Progenitor cell of endocrine pancreas (in vitro differentiated cells): ENCODE data around the gene OSR1. TPM values are rescaled to one million over a fixed set of nuclear protein-coding genes. Genes with fewer than 3 reads are reported as not detected.

Experiments
- DNase-seq: peaks from one replicate; pipeline ENCODE4 v3.0.0; 2021; ENCODE audit warnings: low spot score; ENCODE audit not compliant: unreplicated experiment
- H3K27ac Mint-ChIP-seq: 2 replicates; pipeline ENCODE4 v1.8.0; 2021; ENCODE audit warnings: mild to moderate bottlenecking, moderate library complexity, mixed read lengths
- H3K27me3 Mint-ChIP-seq: 2 replicates; pipeline ENCODE4 v1.8.0; 2021; ENCODE audit warnings: mixed read lengths
- H3K36me3 Mint-ChIP-seq: 2 replicates; pipeline ENCODE4 v1.8.0; 2022; ENCODE audit warnings: mixed read lengths; ENCODE audit not compliant: insufficient read depth
- H3K4me1 Mint-ChIP-seq: 2 replicates; pipeline ENCODE4 v1.8.0; 2021; ENCODE audit warnings: low read depth, mixed read lengths
- H3K4me3 Mint-ChIP-seq: 2 replicates; pipeline ENCODE4 v1.8.0; 2021; ENCODE audit warnings: low read depth, mild to moderate bottlenecking, moderate library complexity, mixed read lengths
- H3K9me3 Mint-ChIP-seq: 2 replicates; pipeline ENCODE4 v1.8.0; 2021; ENCODE audit warnings: low read depth, mixed read lengths
- CTCF ChIP-seq: fragments of 200-600 bp; sonication (generic); IDR thresholded peaks from one replicate; pipeline ENCODE4 v1.5.0; 2021; ENCODE audit warnings: antibody characterized with exemption, mild to moderate bottlenecking; ENCODE audit not compliant: unreplicated experiment
- total RNA-seq: library from RNA; stranded (reverse); gene quantifications from 2 replicates; pipeline ENCODE4 v1.2.1, GENCODE V29; 2021

OSR1 gene
- total RNA-seq, 1 donor from 2014 or later, result 10.7 TPM

GRCh38 chr2:19377717-19378116 is 19.3 kb upstream of the OSR1 start:
- H3K4me3 Mint-ChIP-seq, result no peak overlapping the region
- H3K27me3 Mint-ChIP-seq, result no peaks in the 10 kb centered on the region
- H3K36me3 Mint-ChIP-seq, result no peaks in the 10 kb centered on the region
- TF ChIP-seq CTCF, result peak; percentile 16
- no peaks in the 10 kb centered on the region for H3K9me3 Mint-ChIP-seq
- H3K27ac Mint-ChIP-seq, result no peak overlapping the region
- no peak for DNase-seq
- H3K4me1 Mint-ChIP-seq, result peaks cover 2% of the 10 kb centered on the region

GRCh38 chr2:19373352-19373751 is 14.9 kb upstream of the OSR1 start:
- H3K27ac Mint-ChIP-seq, result no peak overlapping the region

GRCh38 chr2:19371996-19372582 is 13.7 kb upstream of the OSR1 start:
- DNase-seq, result no peak
- Mint-ChIP-seq H3K36me3 (no peaks in the 10 kb centered on the region), H3K27me3 (peaks cover 22% of the 10 kb centered on the region), H3K4me3 (no peak overlapping the region), H3K4me1 (no peaks in the 10 kb centered on the region), H3K27ac (no peak overlapping the region), H3K9me3 (no peaks in the 10 kb centered on the region)
- TF ChIP-seq CTCF, result no peak

More at GRCh38 chr2:19373352-19373751, 14.9 kb upstream of the OSR1 start:
- H3K4me3 Mint-ChIP-seq, result no peak overlapping the region
- no peak for TF ChIP-seq CTCF
- no peaks in the 10 kb centered on the region for H3K9me3 Mint-ChIP-seq
- H3K4me1 Mint-ChIP-seq, result no peaks in the 10 kb centered on the region
- no peak for DNase-seq
- H3K27me3 Mint-ChIP-seq, result peaks cover 12% of the 10 kb centered on the region
- no peaks in the 10 kb centered on the region for H3K36me3 Mint-ChIP-seq

- Mint-ChIP-seq H3K4me3 (no peak overlapping the region), H3K27me3 (peaks cover 36% of the 10 kb centered on the region)
These were observed 11.0 kb upstream of the OSR1 start for GRCh38 chr2:19369341-19369955.

GRCh38 chr2:19368760-19369159 is 10.3 kb upstream of the OSR1 start:
- no peaks in the 10 kb centered on the region for H3K36me3 Mint-ChIP-seq
- peaks cover 43% of the 10 kb centered on the region for H3K27me3 Mint-ChIP-seq
- TF ChIP-seq CTCF, result no peak
- H3K4me1 Mint-ChIP-seq, result no peaks in the 10 kb centered on the region
- no peak for DNase-seq
- no peak overlapping the region for H3K4me3 Mint-ChIP-seq
- no peak overlapping the region for H3K27ac Mint-ChIP-seq
- H3K9me3 Mint-ChIP-seq, result no peaks in the 10 kb centered on the region

More at GRCh38 chr2:19369341-19369955, 11.0 kb upstream of the OSR1 start:
- TF ChIP-seq CTCF, result peak; percentile 35
- Mint-ChIP-seq H3K9me3 (no peaks in the 10 kb centered on the region), H3K36me3 (no peaks in the 10 kb centered on the region), H3K4me1 (no peaks in the 10 kb centered on the region), H3K27ac (no peak overlapping the region)
- DNase-seq, result no peak
